ENCODE data around the gene ZMYM2. TPM values are rescaled to one million over a fixed set of nuclear protein-coding genes. Genes with fewer than 3 reads are reported as not detected.

Gene ZMYM2
- total RNA-seq, 2 donors from 2014 or later: 94.2 to 102 TPM

GRCh38 chr13:20016649-20017364 is 58.3 kb downstream of the ZMYM2 start:
- H3K4me1 ChIP-seq (ENCODE audit: control insufficient read depth in 1 of 2, low read depth in 2 of 2): peaks cover 0 to 4% of the 10 kb centered on the region in 2 donors
- no peak overlapping the region for H3K27ac ChIP-seq
- TF ChIP-seq, protein P1, sequence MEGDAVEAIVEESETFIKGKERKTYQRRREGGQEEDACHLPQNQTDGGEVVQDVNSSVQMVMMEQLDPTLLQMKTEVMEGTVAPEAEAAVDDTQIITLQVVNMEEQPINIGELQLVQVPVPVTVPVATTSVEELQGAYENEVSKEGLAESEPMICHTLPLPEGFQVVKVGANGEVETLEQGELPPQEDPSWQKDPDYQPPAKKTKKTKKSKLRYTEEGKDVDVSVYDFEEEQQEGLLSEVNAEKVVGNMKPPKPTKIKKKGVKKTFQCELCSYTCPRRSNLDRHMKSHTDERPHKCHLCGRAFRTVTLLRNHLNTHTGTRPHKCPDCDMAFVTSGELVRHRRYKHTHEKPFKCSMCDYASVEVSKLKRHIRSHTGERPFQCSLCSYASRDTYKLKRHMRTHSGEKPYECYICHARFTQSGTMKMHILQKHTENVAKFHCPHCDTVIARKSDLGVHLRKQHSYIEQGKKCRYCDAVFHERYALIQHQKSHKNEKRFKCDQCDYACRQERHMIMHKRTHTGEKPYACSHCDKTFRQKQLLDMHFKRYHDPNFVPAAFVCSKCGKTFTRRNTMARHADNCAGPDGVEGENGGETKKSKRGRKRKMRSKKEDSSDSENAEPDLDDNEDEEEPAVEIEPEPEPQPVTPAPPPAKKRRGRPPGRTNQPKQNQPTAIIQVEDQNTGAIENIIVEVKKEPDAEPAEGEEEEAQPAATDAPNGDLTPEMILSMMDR (IDR thresholded peaks at IDR 0.05): no peak
- H3K27me3 ChIP-seq (replicated peaks; ENCODE audit: insufficient read depth): no peaks in the 10 kb centered on the region
- H3K4me3 ChIP-seq: no peak overlapping the region
- peaks cover 18% of the 10 kb centered on the region for H3K9me3 ChIP-seq
- ATAC-seq (ENCODE audit: insufficient number of reproducible peaks, low FRiP score, low read depth) (no peak), DNase-seq (ENCODE audit: low spot score) (no peak)
- peaks cover 10% of the 10 kb centered on the region for H3K36me3 ChIP-seq

- Histone ChIP-seq H3K4me3 (no peak overlapping the region), H3K4me1 (ENCODE audit: control insufficient read depth in 1 of 2, low read depth in 2 of 2) (peaks cover 0 to 9% of the 10 kb centered on the region in 2 donors), H3K9me3 (peaks cover 18% of the 10 kb centered on the region), H3K27me3 (replicated peaks; ENCODE audit: insufficient read depth) (no peaks in the 10 kb centered on the region), H3K27ac (no peak overlapping the region), H3K36me3 (peaks cover 5% of the 10 kb centered on the region)
- ATAC-seq (ENCODE audit: insufficient number of reproducible peaks, low FRiP score, low read depth) (no peak), DNase-seq (ENCODE audit: low spot score) (no peak)
- TF ChIP-seq, protein P1 (IDR thresholded peaks at IDR 0.05): no peak
These were observed 58.8 kb downstream of the ZMYM2 start for GRCh38 chr13:20017365-20017711.

DNA sequence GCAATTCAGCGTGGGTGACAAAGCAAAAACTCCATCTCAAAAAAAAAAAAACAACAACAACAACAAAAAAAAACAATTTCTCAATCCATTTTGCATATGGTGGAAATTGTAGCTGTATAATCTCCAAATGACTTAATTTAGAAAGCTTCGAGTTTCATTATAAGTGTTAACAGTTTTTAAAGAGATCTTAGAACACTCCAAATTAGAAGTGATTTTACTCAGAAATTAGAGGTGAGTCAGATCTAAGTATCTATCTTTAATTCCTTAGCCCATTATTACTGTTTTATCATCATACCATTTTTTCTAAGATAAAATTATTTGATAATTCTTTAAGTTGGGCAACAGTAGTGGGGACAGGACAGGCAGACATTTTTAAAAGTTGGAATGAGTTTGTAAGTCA is 60.5 kb downstream of the ZMYM2 start:
- peaks cover 0 to 9% of the 10 kb centered on the region in 2 donors for H3K4me1 ChIP-seq (ENCODE audit: control insufficient read depth in 1 of 2, low read depth in 2 of 2)
- DNase-seq (ENCODE audit: low spot score) (no peak), ATAC-seq (ENCODE audit: insufficient number of reproducible peaks, low FRiP score, low read depth) (no peak)
- peaks cover 4% of the 10 kb centered on the region for H3K36me3 ChIP-seq
- H3K27me3 ChIP-seq (replicated peaks; ENCODE audit: insufficient read depth): no peaks in the 10 kb centered on the region
- H3K27ac ChIP-seq: no peak overlapping the region
- peaks cover 18% of the 10 kb centered on the region for H3K9me3 ChIP-seq
- TF ChIP-seq, protein P1 (IDR thresholded peaks at IDR 0.05): no peak
- no peak overlapping the region for H3K4me3 ChIP-seq

DNA sequence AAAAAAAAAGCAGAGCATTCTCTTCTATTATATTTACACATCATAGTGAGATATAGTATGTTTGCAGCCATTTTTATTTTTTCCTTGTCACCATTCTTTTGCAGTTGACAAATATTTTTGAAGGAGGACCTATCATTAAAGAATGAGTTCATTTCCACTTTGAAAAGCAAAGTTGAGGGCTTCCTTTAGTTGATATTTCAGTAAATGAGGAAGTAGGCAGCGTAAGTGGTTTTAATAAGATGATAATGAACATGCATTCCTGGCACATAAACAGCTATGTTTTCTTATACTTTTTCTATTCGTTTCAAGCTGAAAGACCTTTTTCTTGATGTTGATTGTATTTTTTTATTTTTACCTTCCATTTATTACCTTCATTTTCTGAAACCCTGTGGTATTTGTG is 66.2 kb downstream of the ZMYM2 start:
- Histone ChIP-seq H3K27me3 (replicated peaks; ENCODE audit: insufficient read depth) (no peaks in the 10 kb centered on the region), H3K36me3 (peaks cover 17% of the 10 kb centered on the region), H3K4me3 (no peak overlapping the region), H3K9me3 (no peaks in the 10 kb centered on the region), H3K4me1 (ENCODE audit: control insufficient read depth in 1 of 2, low read depth in 2 of 2) (peaks cover 0 to 9% of the 10 kb centered on the region in 2 donors), H3K27ac (no peak overlapping the region)
- DNase-seq (ENCODE audit: low spot score): no peak
- TF ChIP-seq, protein P1 (IDR thresholded peaks at IDR 0.05): no peak
- ATAC-seq (ENCODE audit: insufficient number of reproducible peaks, low FRiP score, low read depth): no peak

DNA sequence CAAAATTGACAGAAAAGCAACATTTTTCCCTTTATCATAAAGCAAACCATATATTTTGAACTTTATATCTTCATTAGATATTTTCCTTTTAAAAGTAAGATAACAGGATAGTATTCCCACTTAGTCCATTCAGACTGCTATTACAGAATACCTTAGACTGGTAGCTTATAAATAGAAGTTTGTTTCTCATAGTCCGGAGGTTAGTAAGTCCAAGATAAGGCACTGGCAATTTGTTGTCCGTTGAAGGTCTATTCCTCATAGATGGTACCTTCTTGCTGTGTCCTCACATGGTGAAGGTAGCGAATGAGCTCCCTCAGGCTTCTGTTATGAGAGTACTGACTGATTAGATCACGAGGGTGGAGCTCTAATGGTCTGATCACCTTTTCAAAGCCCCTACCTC is 70.4 kb downstream of the ZMYM2 start:
- Histone ChIP-seq H3K4me3 (no peak overlapping the region), H3K4me1 (ENCODE audit: control insufficient read depth in 1 of 2, low read depth in 2 of 2) (no peaks in the 10 kb centered on the region), H3K36me3 (peaks cover 31% of the 10 kb centered on the region), H3K27me3 (replicated peaks; ENCODE audit: insufficient read depth) (no peaks in the 10 kb centered on the region), H3K27ac (no peak overlapping the region), H3K9me3 (no peaks in the 10 kb centered on the region)
- TF ChIP-seq, protein P1 (IDR thresholded peaks at IDR 0.05): no peak
- no peak for DNase-seq (ENCODE audit: low spot score)
- ATAC-seq (ENCODE audit: insufficient number of reproducible peaks, low FRiP score, low read depth): no peak
